H1 (cell line): Measurements from ENCODE around the gene RALGAPA2. TPM values are rescaled to one million over a fixed set of nuclear protein-coding genes. Genes with fewer than 3 reads are reported as not detected.

ENCODE experiments used
- CTCF ChIA-PET: fragments of 300-600 bp; sonication (Branson Sonifier 250); formaldehyde crosslinking; loops from one replicate; lab custom pipeline; 2021; ENCODE audit not compliant: partially characterized antibody; lab: Charles Lee
- POLR2A ChIA-PET: fragments of 300-600 bp; sonication (Branson Sonifier 250); formaldehyde crosslinking; loops from one replicate; lab custom pipeline; 2021; ENCODE audit warnings: inconsistent platforms; ENCODE audit not compliant: partially characterized antibody; lab: Charles Lee
- DNase-seq, 2 experiments: peaks; one replicate each; pipeline versions ENCODE4 v3.0.0 to v3.0.0-alpha.2; 2010 to 2022; ENCODE audit warnings: low spot score in 2 of 2, low read depth in 1 of 2, mixed read lengths in 1 of 2
- FAIRE-seq: peaks from 2 replicates; lab custom pipeline; 2011; peaks lifted over from hg19 to GRCh38; lab: Jason Lieb, UNC
- H2AFZ ChIP-seq: 2 replicates; pipeline ENCODE4 v1.8.1; 2012; ENCODE audit warnings: low read length, inconsistent platforms
- H2AK5ac ChIP-seq: 2 replicates; pipeline ENCODE4 v1.6.1; 2013; ENCODE audit warnings: low read depth, low read length
- H2BK120ac ChIP-seq: replicated peaks from 2 replicates; pipeline ENCODE3; 2013; ENCODE audit warnings: low read depth, low read length, inconsistent platforms
- H2BK12ac ChIP-seq: 2 replicates; pipeline ENCODE4 v1.6.1; 2013; ENCODE audit warnings: low read depth, low read length
- H2BK15ac ChIP-seq: 2 replicates; pipeline ENCODE4 v1.6.1; 2013; ENCODE audit warnings: low read length
- H2BK20ac ChIP-seq: 2 replicates; pipeline ENCODE4 v1.6.1; 2013; ENCODE audit warnings: low read length
- H2BK5ac ChIP-seq: 2 replicates; pipeline ENCODE4 v1.6.1; 2013; ENCODE audit warnings: low read depth, low read length
- H3K14ac ChIP-seq: 2 replicates; pipeline ENCODE4 v1.6.1; 2013; ENCODE audit warnings: inconsistent platforms; ENCODE audit not compliant: insufficient read length
- H3K18ac ChIP-seq: 2 replicates; pipeline ENCODE4 v1.6.1; 2013; ENCODE audit warnings: low read length; ENCODE audit errors: extremely low read depth
- H3K23ac ChIP-seq: 2 replicates; pipeline ENCODE4 v1.6.1; 2013; ENCODE audit warnings: inconsistent platforms; ENCODE audit not compliant: insufficient read length
- H3K23me2 ChIP-seq: 2 replicates; pipeline ENCODE4 v1.6.1; 2013; ENCODE audit warnings: low read depth, low read length
- H3K27ac ChIP-seq: 2 replicates; pipeline ENCODE4 v1.6.1; 2011; ENCODE audit warnings: low read depth, low read length, inconsistent platforms
- H3K27me3 ChIP-seq, 4 experiments: replicated peaks in 1 of 4; 1 replicate in 1 of 4; 2 replicates in 3 of 4; pipeline versions ENCODE4 v1.6.1 to v1.8.1; 2011 to 2013; ENCODE audit warnings: low read length in 3 of 4, mild to moderate bottlenecking in 3 of 4, inconsistent platforms in 2 of 4, mixed read lengths in 2 of 4, moderate library complexity in 1 of 4; ENCODE audit not compliant: control insufficient read depth in 3 of 4, insufficient read depth in 3 of 4; ENCODE audit errors: extremely low read depth in 1 of 4
- H3K36me3 ChIP-seq, 4 experiments: 2 replicates each; pipeline versions ENCODE4 v1.6.1 to v1.8.1; 2011 to 2013; ENCODE audit warnings: mild to moderate bottlenecking in 4 of 4, low read length in 3 of 4, moderate library complexity in 2 of 4, control low read depth in 1 of 4, inconsistent platforms in 1 of 4; ENCODE audit not compliant: insufficient read depth in 4 of 4, control insufficient read depth in 2 of 4
- H3K4ac ChIP-seq: replicated peaks from 2 replicates; pipeline ENCODE3; 2013; ENCODE audit warnings: low read length, low read depth, mixed read lengths, inconsistent platforms; ENCODE audit not compliant: insufficient read length
- H3K4me1 ChIP-seq, 4 experiments: replicated peaks in 1 of 4; 1 replicate in 1 of 4; 2 replicates in 3 of 4; pipeline versions ENCODE4 v1.6.1 to v1.8.1; 2011 to 2013; ENCODE audit warnings: low read length in 3 of 4, inconsistent platforms in 2 of 4, mixed read lengths in 1 of 4; ENCODE audit not compliant: insufficient read depth in 4 of 4, control insufficient read depth in 3 of 4
- H3K4me2 ChIP-seq, 2 experiments: 2 replicates each; pipeline versions ENCODE4 v1.6.1 to v1.8.1; 2011 to 2013; ENCODE audit warnings: low read depth in 2 of 2, low read length in 2 of 2, control low read depth in 1 of 2, inconsistent platforms in 1 of 2, mild to moderate bottlenecking in 1 of 2; ENCODE audit not compliant: insufficient read depth in 1 of 2
- H3K4me3 ChIP-seq, 4 experiments: fragments of 200-600, 300-600 bp in 1 of 4; sonication (generic), shearing (Covaris generic), sonication (Bioruptor Twin) in 1 of 4; 2 replicates each; pipeline versions ENCODE4 v1.5.1 to v1.8.1; 2011 to 2016; ENCODE audit warnings: low read length in 4 of 4, low read depth in 3 of 4, control low read depth in 2 of 4, inconsistent platforms in 2 of 4, mild to moderate bottlenecking in 2 of 4, mixed read lengths in 1 of 4, moderate library complexity in 1 of 4; ENCODE audit not compliant: insufficient read depth in 2 of 4; ENCODE audit errors: extremely low read depth in 1 of 4
- H3K56ac ChIP-seq: replicated peaks from 2 replicates; pipeline ENCODE3; 2013; ENCODE audit warnings: low read depth, mild to moderate bottlenecking, mixed read lengths, low read length, inconsistent platforms; ENCODE audit not compliant: insufficient read length
- H3K79me1 ChIP-seq: 2 replicates; pipeline ENCODE4 v1.6.1; 2013; ENCODE audit warnings: low read depth, low read length, control low read depth
- H3K79me2 ChIP-seq, 2 experiments: 2 replicates each; pipeline versions ENCODE4 v1.6.1 to v1.8.1; 2012 to 2013; ENCODE audit warnings: low read length in 2 of 2, mild to moderate bottlenecking in 2 of 2, inconsistent platforms in 1 of 2; ENCODE audit not compliant: insufficient read depth in 2 of 2, control insufficient read depth in 1 of 2
- H3K9ac ChIP-seq, 4 experiments: replicated peaks in 1 of 4; 1 replicate in 1 of 4; 2 replicates in 3 of 4; pipeline versions ENCODE4 v1.6.1 to v1.8.1; 2011 to 2013; ENCODE audit warnings: low read depth in 3 of 4, low read length in 3 of 4, control low read depth in 2 of 4, mild to moderate bottlenecking in 2 of 4, moderate library complexity in 2 of 4, inconsistent platforms in 1 of 4; ENCODE audit errors: extremely low read depth in 1 of 4
- H3K9me3 ChIP-seq, 2 experiments: 2 replicates each; pipeline versions ENCODE4 v1.6.1 to v1.8.1; 2012 to 2013; ENCODE audit warnings: mild to moderate bottlenecking in 2 of 2, moderate library complexity in 2 of 2, control low read depth in 1 of 2, inconsistent platforms in 1 of 2, low read depth in 1 of 2, low read length in 1 of 2, mixed read lengths in 1 of 2; ENCODE audit not compliant: insufficient read depth in 2 of 2
- H4K20me1 ChIP-seq, 2 experiments: replicated peaks in 1 of 2; 2 replicates each; pipeline versions ENCODE3 to v1.8.1; 2011 to 2013; ENCODE audit warnings: inconsistent platforms in 2 of 2, low read length in 2 of 2, mild to moderate bottlenecking in 1 of 2; ENCODE audit not compliant: insufficient read depth in 2 of 2, control insufficient read depth in 1 of 2
- H4K5ac ChIP-seq: 2 replicates; pipeline ENCODE4 v1.6.1; 2013; ENCODE audit warnings: low read length, low read depth, mixed read lengths, inconsistent platforms; ENCODE audit not compliant: insufficient read length
- H4K8ac ChIP-seq: 2 replicates; pipeline ENCODE4 v1.8.0; 2013; ENCODE audit warnings: mild to moderate bottlenecking, moderate library complexity, low read length, inconsistent platforms; ENCODE audit not compliant: insufficient read depth; ENCODE audit errors: extremely low read depth
- H4K91ac ChIP-seq: replicated peaks from 2 replicates; pipeline ENCODE3; 2013; ENCODE audit warnings: low read length, mixed read lengths, inconsistent platforms; ENCODE audit not compliant: insufficient read length
- CBX5 ChIP-seq: fragments of 300-800, 300-1000 bp; sonication (generic); IDR thresholded peaks from 2 replicates; pipeline ENCODE4 v1.7.1; 2016; ENCODE audit warnings: antibody characterized with exemption, low read length, low read depth
- POLR2AphosphoS5 ChIP-seq: IDR thresholded peaks from 2 replicates; pipeline ENCODE4 v1.6.1; 2011; ENCODE audit warnings: low read depth, low read length
- SIN3A ChIP-seq, 2 experiments: IDR thresholded peaks in 1 of 2; conservative IDR thresholded peaks in 1 of 2; 2 replicates each; pipeline ENCODE4 v1.6.1; 2011 to 2012; ENCODE audit warnings: low read length in 2 of 2, improper control_type of control experiment in 1 of 2, low read depth in 1 of 2, mild to moderate bottlenecking in 1 of 2
- TCF12 ChIP-seq: IDR thresholded peaks from 2 replicates; pipeline ENCODE4 v1.6.1; 2011; ENCODE audit warnings: low read depth, mild to moderate bottlenecking, low read length
- WGBS, 2 experiments: shearing (Covaris generic) in 1 of 2; methylation state at CpG; one replicate each; pipeline versions ENCODE4 v1.1.6 to v1.1.7; 2013 to 2015; ENCODE audit warnings: low lambda C conversion rate in 2 of 2, mixed read lengths in 2 of 2, inconsistent platforms in 1 of 2, low coverage in 1 of 2, missing lambda C conversion rate in 1 of 2; ENCODE audit not compliant: insufficient replicate concordance in 2 of 2, insufficient coverage in 1 of 2, insufficient read length in 1 of 2; ENCODE audit errors: extremely low coverage in 1 of 2, missing lambda C conversion rate in 1 of 2; 5-methylcytosine and 5-hydroxymethylcytosine counted together
- polyA plus RNA-seq, 7 experiments: library from polyadenylated mRNA; depleted of rRNA in 3 of 7; stranded (reverse) in 5 of 7; unstranded in 2 of 7; fragments of >200 nt in 5 of 7; fragments of 200-250 nt in 2 of 7; gene quantifications; 1 replicate in 5 of 7; 2 replicates in 1 of 7; 4 replicates in 1 of 7; pipeline versions ENCODE4 v1.2.1 to v1.2.3, GENCODE V29; 2011 to 2013; ENCODE audit warnings: missing spikeins in 2 of 7, mixed read lengths in 2 of 7
- total RNA-seq: library from RNA; stranded (reverse); fragmentation: NEBNext Ultra II Directional; extraction: Animal tissue kit (Norgen Biotek cat#: 25700); gene quantifications from 2 replicates; pipeline ENCODE4 v1.2.1, GENCODE V29; 2021

Gene RALGAPA2
- total and polyA plus RNA-seq, 2 of the 8 experiments (the other 6 are each of a cell fraction or from before 2014, with no cell fraction given): 5.1 to 25.5 TPM

- H3K4me2 ChIP-seq: no peak overlapping the region
- H3K9me3 ChIP-seq: no peaks in the 10 kb centered on the region
- H3K23ac ChIP-seq: no peak overlapping the region
- no peak overlapping the region for H3K18ac ChIP-seq
- H2BK120ac ChIP-seq: no peak overlapping the region
- H3K79me2 ChIP-seq: no peaks in the 10 kb centered on the region
- no peaks in the 10 kb centered on the region for H3K79me1 ChIP-seq
- 87% methylated on average over 5 of the region's 5 CpGs; no CpG with 5 or more reads in 1 of the 2 experiments for WGBS, 2 experiments
- no peak overlapping the region for H3K14ac ChIP-seq
- no peak overlapping the region for H3K4me3 ChIP-seq
- H3K9ac ChIP-seq: no peak overlapping the region
- H4K5ac ChIP-seq: peak overlapping the region; percentile 5
- FAIRE-seq (no peak), DNase-seq (no peak)
- H2AFZ ChIP-seq: no peak overlapping the region
- no peak overlapping the region for H4K8ac ChIP-seq
- H2AK5ac ChIP-seq: no peak overlapping the region
- no peak overlapping the region for H4K91ac ChIP-seq
- H4K20me1 ChIP-seq: no peaks in the 10 kb centered on the region
- peaks cover 0 to 7% (median 5%) of the 10 kb centered on the region in 4 experiments; a peak in 5 of 7 replicates for H3K4me1 ChIP-seq
- TF ChIP-seq CBX5: no peak
- no peak for TF ChIP-seq SIN3A (conservative IDR thresholded peaks at IDR 0.05 in 1 of 2, IDR thresholded peaks at IDR 0.05 in 1 of 2; ENCODE audit: low read depth in 1 of 2, low read length in 2 of 2)
- TF ChIP-seq TCF12: no peak
- no peak for TF ChIP-seq POLR2AphosphoS5
- no peak overlapping the region for H3K4ac ChIP-seq
- H2BK15ac ChIP-seq: no peak overlapping the region
- H3K27ac ChIP-seq: no peak overlapping the region
- H3K27me3 ChIP-seq: no peaks in the 10 kb centered on the region
- H3K23me2 ChIP-seq: no peaks in the 10 kb centered on the region
- no peak overlapping the region for H2BK12ac ChIP-seq
- ChIA-PET CTCF (interaction anchor here (0.9 to 6.3 kb wide), 5 partner anchors 9 to 33 kb away, joined by 3 to 25 read pairs (median 4); no protein-coding TSS in a partner anchor), POLR2A (interaction anchor here (1.0 kb wide), 1 partner anchor 9 kb away, joined by 3 read pairs; no protein-coding TSS in a partner anchor)
- H2BK5ac ChIP-seq: no peak overlapping the region
- no peak overlapping the region for H3K56ac ChIP-seq
- H3K36me3 ChIP-seq: no peaks in the 10 kb centered on the region
- no peak overlapping the region for H2BK20ac ChIP-seq
These were observed 261.9 kb downstream of the RALGAPA2 start for GRCh38 chr20:20450521-20450920.
